HG02885 (cell line): ENCODE results near the gene MBLAC1.

Experiments used
- ATAC-seq: cut with Tn5 transposase; IDR thresholded peaks from one replicate; pipeline ENCODE4 v1.9.1; 2021; ENCODE audit warnings: mild to moderate bottlenecking; ENCODE audit not compliant: unreplicated experiment, poor library complexity

Gene MBLAC1

DNA sequence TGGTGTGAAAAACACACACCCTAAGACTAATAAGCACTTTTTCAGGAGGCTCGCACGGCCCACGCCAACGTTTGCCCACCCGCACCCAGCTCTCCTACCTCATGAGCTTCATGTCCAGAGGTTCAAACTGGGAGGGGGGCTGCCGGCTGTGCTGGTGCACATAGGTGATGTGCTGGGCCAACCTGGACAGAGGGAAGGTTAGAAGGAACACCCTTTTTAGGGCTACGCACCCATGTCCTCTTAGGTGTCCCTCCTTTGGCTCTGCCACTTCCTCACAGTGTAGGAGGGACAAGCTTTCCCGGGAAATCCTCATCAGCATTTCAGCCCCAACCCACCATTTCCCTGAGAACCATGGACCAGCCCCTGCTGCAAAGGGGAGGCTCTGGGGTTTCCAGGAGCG, 31.5 kb upstream of the MBLAC1 start:
- no peak for ATAC-seq

- no peak for ATAC-seq
These were observed 31.1 kb upstream of the MBLAC1 start for GRCh38 chr7:100095704-100096103.

DNA sequence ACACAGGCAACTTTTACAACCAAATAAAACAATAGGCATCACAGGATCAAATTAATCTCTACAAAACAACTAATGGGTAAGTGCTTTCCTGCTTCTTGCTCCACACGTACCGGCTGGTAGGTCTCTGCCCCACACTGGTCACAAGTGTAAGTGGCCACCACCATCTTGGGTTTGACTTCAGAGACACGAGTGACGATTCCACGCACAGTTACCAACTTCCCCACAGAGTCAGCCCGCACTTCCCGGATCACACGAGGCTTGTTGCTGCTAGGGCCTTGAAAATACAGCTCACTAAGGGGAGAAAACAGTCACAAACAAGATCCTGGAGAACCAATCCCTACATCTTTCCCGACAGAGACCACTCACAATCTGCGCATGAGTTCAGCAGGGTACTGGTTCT, 27.9 kb upstream of the MBLAC1 start:
- ATAC-seq, result no peak

GRCh38 chr7:100099452-100099851, 27.3 kb upstream of the MBLAC1 start:
- no peak for ATAC-seq

- ATAC-seq, result peak; percentile 72
These were observed 26.2 kb upstream of the MBLAC1 start for GRCh38 chr7:100100420-100101015.

- peak; percentile 87 for ATAC-seq
These were observed 25.5 kb upstream of the MBLAC1 start, which contains the start of the genes AP4M1 and MCM7 for GRCh38 chr7:100101016-100101862. TSS of gene AP4M1 (plus strand) at chr7:100101643. CDS start at chr7:100101715, 72 bp downstream. TSS of gene MCM7 (minus strand) at chr7:100101397. CDS start at chr7:100101294, 103 bp downstream.

- no peak for ATAC-seq
These were observed 23.6 kb upstream of the MBLAC1 start for GRCh38 chr7:100102950-100103840.

- ATAC-seq, result no peak
These were observed 21.2 kb upstream of the MBLAC1 start for GRCh38 chr7:100105534-100105933.

DNA sequence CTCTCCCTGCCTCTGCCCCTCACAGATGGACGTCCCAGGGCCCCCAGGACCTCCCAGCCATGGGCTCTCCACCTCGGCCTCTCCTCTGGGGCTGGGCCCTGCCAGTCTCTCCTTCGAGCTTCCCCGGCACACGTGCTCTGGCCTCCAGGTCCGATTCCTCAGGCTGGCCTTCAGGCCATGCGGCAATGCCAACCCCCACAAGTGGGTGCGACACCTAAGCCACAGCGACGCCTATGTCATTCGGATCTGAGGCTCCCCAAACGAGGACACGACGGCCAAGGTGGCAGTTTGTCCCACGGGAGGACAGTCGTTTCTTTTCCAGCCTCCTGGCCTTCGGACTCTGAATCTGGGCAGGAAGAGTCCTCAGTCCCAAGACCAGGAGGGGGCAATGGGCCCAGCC, 20.1 kb upstream of the MBLAC1 start:
- no peak for ATAC-seq

- ATAC-seq, result no peak
These were observed 19.5 kb upstream of the MBLAC1 start for GRCh38 chr7:100107125-100107737.

DNA sequence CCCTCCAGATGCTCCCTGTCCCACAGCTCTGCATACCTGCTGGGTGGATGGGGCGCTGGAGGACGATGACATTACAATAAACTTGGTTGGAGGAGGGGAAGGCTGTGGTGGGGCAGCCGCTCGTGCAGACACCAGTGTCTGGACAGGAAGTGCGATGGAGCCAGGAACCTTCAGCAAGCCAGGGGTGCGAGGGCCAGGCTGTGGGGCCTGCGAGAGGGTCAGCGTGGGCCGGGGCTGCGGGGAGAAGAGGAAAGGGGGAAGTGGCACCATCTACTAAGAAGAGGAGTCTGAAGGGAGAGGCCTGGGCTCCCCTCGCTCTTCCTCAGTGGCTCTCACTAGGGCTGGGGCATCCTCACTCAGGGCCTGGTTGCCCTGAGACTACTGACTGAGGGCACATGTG, 18.9 kb upstream of the MBLAC1 start:
- no peak for ATAC-seq

GRCh38 chr7:100109521-100110163, 17.1 kb upstream of the MBLAC1 start:
- ATAC-seq, result no peak

DNA sequence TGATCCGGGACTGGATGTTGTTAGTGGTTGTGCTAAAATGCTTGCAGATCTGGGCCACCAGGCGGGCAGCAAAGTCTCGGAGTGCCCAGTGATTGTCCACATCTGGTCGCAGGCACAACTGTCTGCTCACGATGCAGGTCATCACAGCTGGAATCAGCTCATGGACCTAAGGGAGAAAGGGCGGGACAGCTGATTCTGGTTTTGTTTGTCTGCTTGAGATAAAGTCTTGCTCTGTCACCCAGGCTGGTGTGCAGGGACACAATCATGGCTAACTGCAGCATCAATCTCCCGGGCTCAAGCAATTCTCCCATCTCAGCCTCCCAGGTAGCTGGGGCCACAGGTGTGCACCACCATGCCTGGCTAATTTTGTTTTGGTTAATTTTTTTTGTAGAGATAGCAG, 15.6 kb upstream of the MBLAC1 start:
- no peak for ATAC-seq

GRCh38 chr7:100111914-100112313, 14.9 kb upstream of the MBLAC1 start:
- no peak for ATAC-seq

- no peak for ATAC-seq
These were observed 11.7 kb upstream of the MBLAC1 start for GRCh38 chr7:100115026-100115425.

DNA sequence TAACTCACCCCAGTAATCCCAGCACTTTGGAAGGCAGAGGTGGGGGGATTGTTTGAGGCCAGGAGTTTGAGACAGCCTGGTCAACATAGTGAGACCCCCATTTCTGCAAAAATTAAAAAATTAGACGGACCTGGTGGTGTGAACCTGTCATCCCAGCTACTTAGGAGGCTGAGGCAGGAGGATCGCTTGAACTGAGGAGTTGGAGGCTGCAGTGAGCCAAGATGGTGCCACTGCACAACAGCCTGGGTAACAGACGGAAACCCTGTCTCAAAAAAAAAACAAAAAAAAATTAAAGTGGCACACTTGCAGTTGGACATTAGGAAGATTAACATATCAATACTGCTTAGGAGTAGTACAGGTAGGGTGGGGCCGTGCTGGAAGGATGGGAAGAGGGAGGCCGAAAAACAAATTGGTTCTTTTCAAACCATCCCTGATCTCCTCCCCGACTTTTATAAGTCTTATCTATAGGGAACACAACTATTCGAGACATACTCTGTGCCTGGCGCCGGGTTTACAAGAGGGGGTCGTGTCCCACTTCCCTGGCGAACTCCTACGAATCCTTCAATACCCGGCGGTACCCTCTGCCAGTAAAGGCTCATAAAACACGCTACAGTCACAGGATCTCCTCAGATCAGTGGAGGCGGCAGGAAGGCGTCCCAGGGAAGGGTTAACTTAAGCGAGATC, 8.2 kb upstream of the MBLAC1 start:
- ATAC-seq, result no peak

- peak; percentile 78 for ATAC-seq
These were observed 7.4 kb upstream of the MBLAC1 start, which contains the start of the genes CNPY4 and TAF6 for GRCh38 chr7:100119072-100119969. TSS of gene CNPY4 (plus strand) at chr7:100119634. CDS start at chr7:100119745, 111 bp downstream. TSS of gene TAF6 (minus strand) at chr7:100119358. CDS start at chr7:100114209, 5,149 bp downstream.
